ENCODE measurements around the gene HTR2A. TPM values are rescaled to one million over a fixed set of nuclear protein-coding genes. Genes with fewer than 3 reads are reported as not detected.

The HTR2A gene
- total RNA-seq, 1 experiment from 2014 or later = not detected

GRCh38 chr13:46783504-46783903 lies 113.3 kb downstream of the HTR2A start:
- no peaks in the 10 kb centered on the region for H4K20me1 ChIP-seq (ENCODE audit: insufficient read depth, low read depth, low read length)
- no peak for DNase-seq
- H3K4me3 ChIP-seq (ENCODE audit: low read length) = no peak overlapping the region
- H3K9ac ChIP-seq (ENCODE audit: low read length) = no peak overlapping the region
- H3K27me3 ChIP-seq (ENCODE audit: low read length) = no peaks in the 10 kb centered on the region
- peaks cover 16% of the 10 kb centered on the region for H3K79me2 ChIP-seq (ENCODE audit: low read length)
- no peak overlapping the region for H3K4me2 ChIP-seq (ENCODE audit: low read depth, low read length, poor library complexity, severe bottlenecking)
- no peaks in the 10 kb centered on the region for H3K4me1 ChIP-seq (ENCODE audit: low read length)
- H3K9me3 ChIP-seq (ENCODE audit: low read length) = no peaks in the 10 kb centered on the region
- peaks cover 73% of the 10 kb centered on the region for H3K36me3 ChIP-seq (ENCODE audit: insufficient read depth, low read length)
- no peak overlapping the region for H2AFZ ChIP-seq (ENCODE audit: low read length)
- H3K27ac ChIP-seq (ENCODE audit: low read length) = no peak overlapping the region
- no peaks in the 10 kb centered on the region for H3K9me2 ChIP-seq (replicated peaks; ENCODE audit: insufficient read depth, low read length)

GRCh38 chr13:46782691-46783090 lies 114.2 kb downstream of the HTR2A start:
- Histone ChIP-seq H3K79me2 (ENCODE audit: low read length) (peaks cover 16% of the 10 kb centered on the region), H3K9me3 (ENCODE audit: low read length) (no peaks in the 10 kb centered on the region), H3K9me2 (replicated peaks; ENCODE audit: insufficient read depth, low read length) (no peaks in the 10 kb centered on the region), H3K36me3 (ENCODE audit: insufficient read depth, low read length) (peaks cover 74% of the 10 kb centered on the region), H3K4me3 (ENCODE audit: low read length) (no peak overlapping the region), H2AFZ (ENCODE audit: low read length) (no peak overlapping the region), H3K27me3 (ENCODE audit: low read length) (no peaks in the 10 kb centered on the region), H3K27ac (ENCODE audit: low read length) (no peak overlapping the region), H3K4me1 (ENCODE audit: low read length) (no peaks in the 10 kb centered on the region), H4K20me1 (ENCODE audit: insufficient read depth, low read depth, low read length) (no peaks in the 10 kb centered on the region), H3K4me2 (ENCODE audit: low read depth, low read length, poor library complexity, severe bottlenecking) (no peak overlapping the region), H3K9ac (ENCODE audit: low read length) (no peak overlapping the region)
- no peak for DNase-seq

- DNase-seq = no peak
- Histone ChIP-seq H3K27ac (ENCODE audit: low read length) (no peak overlapping the region), H3K79me2 (ENCODE audit: low read length) (peaks cover 12% of the 10 kb centered on the region), H3K36me3 (ENCODE audit: insufficient read depth, low read length) (peaks cover 76% of the 10 kb centered on the region), H3K9ac (ENCODE audit: low read length) (no peak overlapping the region), H4K20me1 (ENCODE audit: insufficient read depth, low read depth, low read length) (no peaks in the 10 kb centered on the region), H3K4me1 (ENCODE audit: low read length) (no peaks in the 10 kb centered on the region), H3K9me2 (replicated peaks; ENCODE audit: insufficient read depth, low read length) (no peaks in the 10 kb centered on the region), H3K27me3 (ENCODE audit: low read length) (no peaks in the 10 kb centered on the region), H2AFZ (ENCODE audit: low read length) (no peak overlapping the region), H3K9me3 (ENCODE audit: low read length) (no peaks in the 10 kb centered on the region), H3K4me2 (ENCODE audit: low read depth, low read length, poor library complexity, severe bottlenecking) (no peak overlapping the region), H3K4me3 (ENCODE audit: low read length) (no peak overlapping the region)
Measured at GRCh38 chr13:46782066-46782465, 114.8 kb downstream of the HTR2A start.

Other genes starting within 250 kb of the HTR2A start
- gene ESD, start 99.9 kb downstream of the HTR2A start, total RNA-seq (2014; rRNA removed; shearing (Covaris generic); ENCODE audit: low replicate concordance) = 104 and 239 TPM in 2 replicates

Data from Karpas-422 (cell line).